PC-3 (cell line): Measurements from ENCODE around the gene GPRC5C. TPM values are rescaled to one million over a fixed set of nuclear protein-coding genes. Genes with fewer than 3 reads are reported as not detected.

ENCODE experiments used
- ATAC-seq: fragments of 200-7000 bp; cut with Tn5 transposase; 2 replicates; pipeline ENCODE4 v1.9.1; 2020; ENCODE audit warnings: mild to moderate bottlenecking, moderate library complexity
- BruUV-seq: library from RNA; stranded (reverse); fragments of 400-500 nt; replicated peaks from 2 replicates; lab custom pipeline; 2021; lab: Mats Ljungman, UMichigan
- CTCF ChIA-PET: fragments of 300-600 bp; sonication (Branson Sonifier 250); formaldehyde crosslinking; loops from one replicate; lab custom pipeline; 2022; ENCODE audit warnings: antibody characterized with exemption; lab: Charles Lee
- POLR2A ChIA-PET: fragments of 300-600 bp; sonication (Branson Sonifier 250); formaldehyde crosslinking; loops from one replicate; lab custom pipeline; 2022; ENCODE audit warnings: antibody characterized with exemption; ENCODE audit not compliant: unreplicated experiment; lab: Charles Lee
- DNase-seq: peaks from one replicate; pipeline ENCODE4 v3.0.0-alpha.2; 2015
- H2AFZ ChIP-seq: fragments of 300-600 bp; sonication (generic); 2 replicates; pipeline ENCODE4 v1.6.0; 2016; ENCODE audit warnings: antibody characterized with exemption, low read length
- H3F3A ChIP-seq: fragments of 300-600 bp; sonication (generic); one replicate; pipeline ENCODE4 v1.6.0; 2017; ENCODE audit warnings: antibody characterized with exemption, low read length, control low read depth, mild to moderate bottlenecking; ENCODE audit not compliant: unreplicated experiment
- H3K27ac ChIP-seq: fragments of 300-600 bp; sonication (generic); 2 replicates; pipeline ENCODE4 v1.5.1; 2016; ENCODE audit warnings: mild to moderate bottlenecking, low read length
- H3K27me3 ChIP-seq: fragments of 300-600 bp; sonication (generic); 2 replicates; pipeline ENCODE4 v1.6.1; 2016; ENCODE audit warnings: low read length, mixed read lengths
- H3K36me3 ChIP-seq: fragments of 300-600 bp; sonication (generic); 2 replicates; pipeline ENCODE4 v1.6.1; 2016; ENCODE audit warnings: low read depth, mixed run types, low read length, mixed read lengths
- H3K4me1 ChIP-seq: fragments of 300-600 bp; sonication (generic); 2 replicates; pipeline ENCODE4 v1.5.1; 2016; ENCODE audit warnings: low read length; ENCODE audit not compliant: insufficient read depth
- H3K4me2 ChIP-seq: fragments of 300-600 bp; sonication (generic); 2 replicates; pipeline ENCODE4 v1.6.0; 2016; ENCODE audit warnings: low read length
- H3K4me3 ChIP-seq: fragments of 300-600 bp; sonication (generic); 2 replicates; pipeline ENCODE4 v1.5.1; 2016; ENCODE audit warnings: mild to moderate bottlenecking, low read length, mixed read lengths
- H3K79me2 ChIP-seq: fragments of 300-600 bp; sonication (generic); 2 replicates; pipeline ENCODE4 v1.6.1; 2017; ENCODE audit warnings: low read length, mixed read lengths
- H3K9ac ChIP-seq: fragments of 300-600 bp; sonication (generic); 2 replicates; pipeline ENCODE4 v1.6.0; 2016; ENCODE audit warnings: mild to moderate bottlenecking, low read length
- H3K9me2 ChIP-seq: fragments of 300-600 bp; sonication (generic); replicated peaks from 2 replicates; pipeline ENCODE4 v1.6.1; 2016; ENCODE audit warnings: mixed run types, low read length, mixed read lengths
- H3K9me3 ChIP-seq: fragments of 300-600 bp; sonication (generic); 2 replicates; pipeline ENCODE4 v1.6.1; 2016; ENCODE audit warnings: low read length, mixed read lengths
- H4K20me1 ChIP-seq: fragments of 300-600 bp; sonication (generic); 2 replicates; pipeline ENCODE4 v1.6.1; 2016; ENCODE audit warnings: low read length, mixed read lengths
- CTCF ChIP-seq: fragments of 300-600 bp; sonication (generic); conservative IDR thresholded peaks from 2 replicates; pipeline ENCODE4 v1.5.1; 2017; ENCODE audit warnings: antibody characterized with exemption, low read depth, mild to moderate bottlenecking, low read length
- EZH2 ChIP-seq: fragments of 300-600 bp; sonication (generic); IDR thresholded peaks from one replicate; pipeline ENCODE4 v1.6.1; 2017; ENCODE audit warnings: antibody characterized with exemption, mild to moderate bottlenecking, low read length; ENCODE audit not compliant: unreplicated experiment
- EZH2phosphoT487 ChIP-seq: fragments of 300-600 bp; sonication (generic); IDR thresholded peaks from 2 replicates; pipeline ENCODE4 v1.6.1; 2018; ENCODE audit warnings: mild to moderate bottlenecking, antibody characterized with exemption, low read length, borderline replicate concordance
- intact Hi-C: fragments of 100-400 bp; cut with micrococcal nuclease; formaldehyde crosslinking; loops from 2 replicates; pipeline ENCODE4 v1.9.0; 2023
- total RNA-seq: library from RNA; depleted of rRNA; stranded (reverse); fragments of >200 nt; gene quantifications from 2 replicates; pipeline ENCODE4 v1.2.3, GENCODE V29; 2014

GPRC5C gene
- total RNA-seq, 1 experiment from 2014 or later = 209 TPM

GRCh38 chr17:74430706-74431567, 951 bp upstream of the GPRC5C start:
- peaks cover 3% of the 10 kb centered on the region for H3F3A ChIP-seq
- intact Hi-C loops = loop anchor here (1.0 to 5.0 kb wide), 4 partner anchors 14 to 219 kb away; partner anchors contain the start of gene TTYH2
- H3K9me3 ChIP-seq = no peaks in the 10 kb centered on the region
- peak overlapping the region; percentile 73 for H2AFZ ChIP-seq
- H3K4me2 ChIP-seq = peak overlapping the region; percentile 96
- CTCF ChIA-PET = interaction anchor here (0.5 to 0.7 kb wide), 3 partner anchors 14 to 52 kb away, joined by 3 read pairs; no protein-coding TSS in a partner anchor
- TF ChIP-seq CTCF = no peak
- peak; percentile 95 for TF ChIP-seq EZH2phosphoT487
- peak overlapping the region; percentile 99 for H3K27ac ChIP-seq
- 0 out of 2 replicates have a peak, but pooled peaks cover 3% of the 10 kb centered on the region for H3K36me3 ChIP-seq
- peak overlapping the region; percentile 80 for H3K4me3 ChIP-seq
- H3K9me2 ChIP-seq = no peaks in the 10 kb centered on the region
- no peaks in the 10 kb centered on the region for H3K27me3 ChIP-seq
- no TSS peak for BruUV-seq
- peak; percentile 97 for DNase-seq
- peaks cover 26% of the 10 kb centered on the region for H4K20me1 ChIP-seq
- peak; percentile 57 for ATAC-seq
- POLR2A ChIA-PET = interaction anchor here (0.5 to 1.0 kb wide), 9 partner anchors 14 to 442 kb away, joined by 3 to 12 read pairs (median 4); no protein-coding TSS in a partner anchor
- peaks cover 41% of the 10 kb centered on the region for H3K79me2 ChIP-seq
- H3K9ac ChIP-seq = peak overlapping the region; percentile 97
- peaks cover 54% of the 10 kb centered on the region for H3K4me1 ChIP-seq

DNA sequence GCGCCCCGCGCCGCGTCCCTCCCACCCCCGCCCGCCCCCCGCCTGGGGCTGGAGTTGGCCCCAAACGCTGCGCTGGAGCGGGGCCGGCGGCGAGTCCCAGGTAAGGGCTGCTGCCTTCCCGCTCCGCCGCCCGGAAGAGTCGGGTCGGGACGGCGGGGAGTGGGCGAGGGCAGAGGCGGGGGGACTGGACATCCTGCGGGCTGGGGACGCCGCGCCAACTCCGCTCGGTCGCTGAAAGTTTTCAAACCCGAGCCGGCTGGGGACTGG, 469 bp downstream of the GPRC5C start:
- H3K9me2 ChIP-seq = no peaks in the 10 kb centered on the region
- intact Hi-C loops = loop anchor here (5.0 kb wide), 1 partner anchor 220 kb away; the partner anchor contains the start of gene TTYH2
- peaks cover 16% of the 10 kb centered on the region for H3K36me3 ChIP-seq
- H3K27me3 ChIP-seq = no peaks in the 10 kb centered on the region
- H3F3A ChIP-seq = peaks cover 3% of the 10 kb centered on the region
- H3K4me1 ChIP-seq = peaks cover 44% of the 10 kb centered on the region
- H3K79me2 ChIP-seq = peaks cover 56% of the 10 kb centered on the region
- H3K9ac ChIP-seq = peak overlapping the region; percentile 97
- H3K9me3 ChIP-seq = 0 out of 2 replicates have a peak, but pooled peaks cover 4% of the 10 kb centered on the region
- TF ChIP-seq EZH2phosphoT487 = no peak
- TF ChIP-seq CTCF = no peak
- no peak for TF ChIP-seq EZH2
- H4K20me1 ChIP-seq = peaks cover 30% of the 10 kb centered on the region
- no peak for ATAC-seq
- BruUV-seq = no TSS peak
- ChIA-PET POLR2A (no interaction called here), CTCF (no interaction called here)
- no peak overlapping the region; the same call in 1 of the 2 replicates for H3K27ac ChIP-seq
- peak overlapping the region; percentile 80 for H3K4me3 ChIP-seq
- peak; percentile 15 for DNase-seq
- H2AFZ ChIP-seq = no peak overlapping the region
- H3K4me2 ChIP-seq = peak overlapping the region; percentile 96
